SK-N-SH treated with all-trans-retinoic acid at 6 μM for 48 hours (cell line): Measurements from ENCODE around the gene ZNF423.

Source experiments
- ARNTL ChIP-seq: fragments of 450-650 bp; formaldehyde crosslinking; IDR thresholded peaks from 2 replicates; pipeline ENCODE4 v1.5.0; 2020; ENCODE audit warnings: low read depth, mild to moderate bottlenecking, moderate library complexity, borderline replicate concordance
- BACH2 ChIP-seq: fragments of 250-450 bp; sonication (Bioruptor Pico); IDR thresholded peaks from 2 replicates; pipeline ENCODE4 v1.9.0; 2021; ENCODE audit warnings: mild to moderate bottlenecking, borderline replicate concordance
- CSDC2 ChIP-seq: fragments of 250-450 bp; sonication (Bioruptor Pico); IDR thresholded peaks from 2 replicates; pipeline ENCODE4 v1.5.0; 2020; ENCODE audit warnings: mild to moderate bottlenecking, moderate library complexity
- TOX ChIP-seq: fragments of 250-450 bp; sonication (Bioruptor Pico); IDR thresholded peaks from 2 replicates; pipeline ENCODE4 v1.8.0; 2021; ENCODE audit warnings: mild to moderate bottlenecking, moderate library complexity, borderline replicate concordance
- ZC3H10 ChIP-seq: fragments of 250-450 bp; sonication (Bioruptor Pico); IDR thresholded peaks from 2 replicates; pipeline ENCODE4 v1.5.1; 2021; ENCODE audit warnings: mild to moderate bottlenecking, moderate library complexity
- ZFP3 ChIP-seq: fragments of 250-450 bp; sonication (Bioruptor Pico); IDR thresholded peaks from 2 replicates; pipeline ENCODE4 v1.5.0; 2020; ENCODE audit warnings: mild to moderate bottlenecking, moderate library complexity
- TF ChIP-seq, protein P1 (sequence below): fragments of 250-450 bp; sonication (Bioruptor Pico); IDR thresholded peaks from 2 replicates; pipeline ENCODE4 v1.5.1; 2021; ENCODE audit warnings: mild to moderate bottlenecking, moderate library complexity

DNA sequence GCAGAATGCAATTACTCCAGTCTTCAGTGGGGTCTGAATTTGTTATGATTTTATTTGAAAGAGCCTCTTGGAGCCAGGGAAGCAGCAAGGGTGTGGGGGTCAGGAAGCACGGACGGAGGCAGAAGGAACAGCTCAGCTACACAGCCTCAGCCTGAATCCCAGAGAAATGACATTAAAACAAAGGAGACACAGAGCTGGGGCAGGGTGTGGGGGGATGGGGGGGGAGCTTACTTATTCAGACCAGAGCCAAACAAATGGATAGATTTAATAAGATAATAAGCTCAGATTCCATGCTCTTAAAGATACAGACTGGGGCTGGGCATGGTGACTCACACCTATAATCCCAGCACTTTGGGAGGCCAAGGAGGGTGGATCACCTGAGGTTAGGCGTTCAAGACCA is 195.3 kb downstream of the ZNF423 start:
- TF ChIP-seq TOX (CRISPR knock-in tag), result no peak
- no peak for TF ChIP-seq ZFP3 (CRISPR knock-in tag)
- no peak for TF ChIP-seq CSDC2
- no peak for TF ChIP-seq ZC3H10 (CRISPR knock-in tag)
- no peak for TF ChIP-seq BACH2 (CRISPR knock-in tag)
- TF ChIP-seq, protein P1, sequence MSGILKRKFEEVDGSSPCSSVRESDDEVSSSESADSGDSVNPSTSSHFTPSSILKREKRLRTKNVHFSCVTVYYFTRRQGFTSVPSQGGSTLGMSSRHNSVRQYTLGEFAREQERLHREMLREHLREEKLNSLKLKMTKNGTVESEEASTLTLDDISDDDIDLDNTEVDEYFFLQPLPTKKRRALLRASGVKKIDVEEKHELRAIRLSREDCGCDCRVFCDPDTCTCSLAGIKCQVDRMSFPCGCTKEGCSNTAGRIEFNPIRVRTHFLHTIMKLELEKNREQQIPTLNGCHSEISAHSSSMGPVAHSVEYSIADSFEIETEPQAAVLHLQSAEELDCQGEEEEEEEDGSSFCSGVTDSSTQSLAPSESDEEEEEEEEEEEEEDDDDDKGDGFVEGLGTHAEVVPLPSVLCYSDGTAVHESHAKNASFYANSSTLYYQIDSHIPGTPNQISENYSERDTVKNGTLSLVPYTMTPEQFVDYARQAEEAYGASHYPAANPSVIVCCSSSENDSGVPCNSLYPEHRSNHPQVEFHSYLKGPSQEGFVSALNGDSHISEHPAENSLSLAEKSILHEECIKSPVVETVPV (CRISPR knock-in tag), result no peak
- TF ChIP-seq ARNTL (CRISPR knock-in tag), result no peak
